Renal cortical epithelial cell (primary cell): ENCODE data around the gene RTN4R. TPM values are rescaled to one million over a fixed set of nuclear protein-coding genes. Genes with fewer than 3 reads are reported as not detected.
"Not testable (repeated sequence)": the region's sequence is repeated elsewhere in the genome, so short reads cannot be mapped to it uniquely, and the experiment has no call there.

Experiments
- DNase-seq: peaks from one replicate; pipeline ENCODE4 v3.0.0-alpha.2; 2011; ENCODE audit warnings: low read depth
- total RNA-seq: library from RNA; depleted of rRNA; stranded (reverse); fragments of >200 nt; gene quantifications from 2 replicates; pipeline ENCODE4 v1.2.3, GENCODE V29; 2014

The RTN4R gene
- total RNA-seq, 1 donor from 2014 or later, result 2.0 TPM

GRCh38 chr22:20286784-20287423 is 18.8 kb upstream of the RTN4R start:
- DNase-seq, result not testable (repeated sequence)

- DNase-seq, result not testable (repeated sequence)
These were observed 18.2 kb upstream of the RTN4R start for GRCh38 chr22:20286312-20286660.

GRCh38 chr22:20285473-20286311 is 17.6 kb upstream of the RTN4R start:
- not testable (repeated sequence) for DNase-seq

- DNase-seq, result no peak
These were observed 16.5 kb upstream of the RTN4R start for GRCh38 chr22:20284471-20285086.

GRCh38 chr22:20283674-20284066 is 15.6 kb upstream of the RTN4R start:
- no peak for DNase-seq

- no peak for DNase-seq
These were observed 15.0 kb upstream of the RTN4R start for GRCh38 chr22:20282901-20283673.

GRCh38 chr22:20281891-20282290 is 13.8 kb upstream of the RTN4R start:
- no peak for DNase-seq

GRCh38 chr22:20281473-20281872 is 13.4 kb upstream of the RTN4R start:
- not testable (repeated sequence) for DNase-seq

- no peak for DNase-seq
These were observed 12.7 kb upstream of the RTN4R start for GRCh38 chr22:20280866-20281265.

GRCh38 chr22:20280163-20280562 is 12.0 kb upstream of the RTN4R start:
- DNase-seq, result not testable (repeated sequence)

GRCh38 chr22:20279662-20280134 is 11.6 kb upstream of the RTN4R start:
- no peak for DNase-seq

GRCh38 chr22:20278726-20279490 is 10.8 kb upstream of the RTN4R start:
- DNase-seq, result not testable (repeated sequence)

- DNase-seq, result not testable (repeated sequence)
These were observed 10.0 kb upstream of the RTN4R start for GRCh38 chr22:20277936-20278635.

GRCh38 chr22:20276468-20276867 is 8.3 kb upstream of the RTN4R start:
- DNase-seq, result no peak

GRCh38 chr22:20275836-20276235 is 7.7 kb upstream of the RTN4R start:
- no peak for DNase-seq

GRCh38 chr22:20275325-20275724 is 7.2 kb upstream of the RTN4R start:
- not testable (repeated sequence) for DNase-seq

GRCh38 chr22:20274374-20274773 is 6.3 kb upstream of the RTN4R start:
- DNase-seq, result not testable (repeated sequence)

GRCh38 chr22:20273758-20274181 is 5.7 kb upstream of the RTN4R start:
- no peak for DNase-seq

- DNase-seq, result no peak
These were observed 4.6 kb upstream of the RTN4R start for GRCh38 chr22:20272700-20273099.

GRCh38 chr22:20272174-20272573 is 4.1 kb upstream of the RTN4R start:
- DNase-seq, result no peak
